Fibroblast of lung (primary cell): ENCODE data around the gene GNAI1.

Experiments used
- EZH2 ChIP-seq: IDR thresholded peaks from 2 replicates; pipeline ENCODE4 v1.5.1; 2012; ENCODE audit warnings: low read length, control low read depth, mild to moderate bottlenecking; ENCODE audit errors: missing control alignments
- TF ChIP-seq, protein P1 (sequence below), 2 donors: IDR thresholded peaks in 1 of 2; conservative IDR thresholded peaks in 1 of 2; 1 replicate in 1 of 2; 2 replicates in 1 of 2; pipeline ENCODE4 v1.5.1; 2011 to 2012; ENCODE audit warnings: low read length in 2 of 2, control low read depth in 1 of 2, inconsistent platforms in 1 of 2, low read depth in 1 of 2, mild to moderate bottlenecking in 1 of 2

GRCh38 chr7:80232979-80233724 is 98.5 kb downstream of the GNAI1 start:
- TF ChIP-seq, protein P1, sequence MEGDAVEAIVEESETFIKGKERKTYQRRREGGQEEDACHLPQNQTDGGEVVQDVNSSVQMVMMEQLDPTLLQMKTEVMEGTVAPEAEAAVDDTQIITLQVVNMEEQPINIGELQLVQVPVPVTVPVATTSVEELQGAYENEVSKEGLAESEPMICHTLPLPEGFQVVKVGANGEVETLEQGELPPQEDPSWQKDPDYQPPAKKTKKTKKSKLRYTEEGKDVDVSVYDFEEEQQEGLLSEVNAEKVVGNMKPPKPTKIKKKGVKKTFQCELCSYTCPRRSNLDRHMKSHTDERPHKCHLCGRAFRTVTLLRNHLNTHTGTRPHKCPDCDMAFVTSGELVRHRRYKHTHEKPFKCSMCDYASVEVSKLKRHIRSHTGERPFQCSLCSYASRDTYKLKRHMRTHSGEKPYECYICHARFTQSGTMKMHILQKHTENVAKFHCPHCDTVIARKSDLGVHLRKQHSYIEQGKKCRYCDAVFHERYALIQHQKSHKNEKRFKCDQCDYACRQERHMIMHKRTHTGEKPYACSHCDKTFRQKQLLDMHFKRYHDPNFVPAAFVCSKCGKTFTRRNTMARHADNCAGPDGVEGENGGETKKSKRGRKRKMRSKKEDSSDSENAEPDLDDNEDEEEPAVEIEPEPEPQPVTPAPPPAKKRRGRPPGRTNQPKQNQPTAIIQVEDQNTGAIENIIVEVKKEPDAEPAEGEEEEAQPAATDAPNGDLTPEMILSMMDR (conservative IDR thresholded peaks at IDR 0.05 in 1 of 2, IDR thresholded peaks at IDR 0.05 in 1 of 2; ENCODE audit: low read depth in 1 of 2, low read length in 2 of 2): no peak
- no peak for TF ChIP-seq EZH2
